HFF-Myc (cell line): Measurements from ENCODE around the gene CLIP4.

ENCODE experiments used
- DNase-seq: peaks from one replicate; pipeline ENCODE4 v3.0.0-alpha.2; 2011; ENCODE audit warnings: low read depth; ENCODE audit errors: extremely low read depth
- H3K4me3 ChIP-seq: replicated peaks from 2 replicates; pipeline ENCODE4 v1.5.1; 2011; ENCODE audit warnings: low read depth, mild to moderate bottlenecking, control low read depth, low read length
- CTCF ChIP-seq: IDR thresholded peaks from 2 replicates; pipeline ENCODE4 v1.5.1; 2012; ENCODE audit warnings: mild to moderate bottlenecking, low read depth, low read length, control low read depth; ENCODE audit errors: missing control alignments

Gene CLIP4

GRCh38 chr2:29236074-29236473 lies 120.9 kb downstream of the CLIP4 start:
- no peak for TF ChIP-seq CTCF
- DNase-seq, result no peak
- H3K4me3 ChIP-seq, result no peak overlapping the region

GRCh38 chr2:29238497-29238896 lies 123.3 kb downstream of the CLIP4 start:
- DNase-seq, result no peak
- no peak overlapping the region for H3K4me3 ChIP-seq
- peak; percentile 76 for TF ChIP-seq CTCF
